GM21526 (cell line): Measurements from ENCODE around the gene SMAD1.
"Not testable (repeated sequence)": the region's sequence is repeated elsewhere in the genome, so short reads cannot be mapped to it uniquely, and the experiment has no call there.

Experiments used
- ATAC-seq: cut with Tn5 transposase; IDR thresholded peaks from one replicate; pipeline ENCODE4 v1.9.1; 2021; ENCODE audit warnings: moderate library complexity; ENCODE audit not compliant: unreplicated experiment, low FRiP score

SMAD1 gene

GRCh38 chr4:145524552-145524951 lies 42.9 kb downstream of the SMAD1 start:
- no peak for ATAC-seq

GRCh38 chr4:145525291-145525740 lies 43.7 kb downstream of the SMAD1 start:
- no peak for ATAC-seq

- ATAC-seq: no peak
Observed at GRCh38 chr4:145527773-145528172, 46.1 kb downstream of the SMAD1 start.

- ATAC-seq: no peak
Observed at GRCh38 chr4:145528601-145529000, 46.9 kb downstream of the SMAD1 start.

GRCh38 chr4:145530189-145530588 lies 48.5 kb downstream of the SMAD1 start:
- no peak for ATAC-seq

GRCh38 chr4:145530662-145531061 lies 49.0 kb downstream of the SMAD1 start:
- no peak for ATAC-seq

- ATAC-seq: no peak
Observed at GRCh38 chr4:145531223-145531622, 49.6 kb downstream of the SMAD1 start.

- no peak for ATAC-seq
Observed at GRCh38 chr4:145531859-145532258, 50.2 kb downstream of the SMAD1 start.

GRCh38 chr4:145533001-145533400 lies 51.3 kb downstream of the SMAD1 start:
- ATAC-seq: no peak

- not testable (repeated sequence) for ATAC-seq
Observed at GRCh38 chr4:145533415-145533814, 51.8 kb downstream of the SMAD1 start.

- ATAC-seq: no peak
Observed at GRCh38 chr4:145533961-145534360, 52.3 kb downstream of the SMAD1 start.

GRCh38 chr4:145535202-145535601 lies 53.5 kb downstream of the SMAD1 start:
- ATAC-seq: no peak

- no peak for ATAC-seq
Observed at GRCh38 chr4:145536044-145536443, 54.4 kb downstream of the SMAD1 start.

GRCh38 chr4:145538596-145538995 lies 56.9 kb downstream of the SMAD1 start:
- no peak for ATAC-seq

- no peak for ATAC-seq
Observed at GRCh38 chr4:145539671-145540070, 58.0 kb downstream of the SMAD1 start.

- no peak for ATAC-seq
Observed at GRCh38 chr4:145540235-145540634, 58.6 kb downstream of the SMAD1 start.

- ATAC-seq: no peak
Observed at GRCh38 chr4:145541346-145541745, 59.7 kb downstream of the SMAD1 start.

GRCh38 chr4:145545031-145545430 lies 63.4 kb downstream of the SMAD1 start:
- ATAC-seq: no peak

GRCh38 chr4:145545538-145546174 lies 64.0 kb downstream of the SMAD1 start:
- no peak for ATAC-seq

- ATAC-seq: no peak
Observed at GRCh38 chr4:145546175-145546915, 64.7 kb downstream of the SMAD1 start.

- ATAC-seq: no peak
Observed at GRCh38 chr4:145551660-145552059, 70.0 kb downstream of the SMAD1 start.

GRCh38 chr4:145552181-145552822 lies 70.6 kb downstream of the SMAD1 start:
- ATAC-seq: peak; percentile 82
